H1 (cell line): ENCODE results near the gene TSKU. TPM values are rescaled to one million over a fixed set of nuclear protein-coding genes. Genes with fewer than 3 reads are reported as not detected.

Experiments used
- CTCF ChIA-PET: fragments of 300-600 bp; sonication (Branson Sonifier 250); formaldehyde crosslinking; loops from one replicate; lab custom pipeline; 2021; ENCODE audit not compliant: partially characterized antibody; lab: Charles Lee
- POLR2A ChIA-PET: fragments of 300-600 bp; sonication (Branson Sonifier 250); formaldehyde crosslinking; loops from one replicate; lab custom pipeline; 2021; ENCODE audit warnings: inconsistent platforms; ENCODE audit not compliant: partially characterized antibody; lab: Charles Lee
- DNase-seq, 2 experiments: peaks; one replicate each; pipeline versions ENCODE4 v3.0.0 to v3.0.0-alpha.2; 2010 to 2022; ENCODE audit warnings: low spot score in 2 of 2, low read depth in 1 of 2, mixed read lengths in 1 of 2
- FAIRE-seq: peaks from 2 replicates; lab custom pipeline; 2011; peaks lifted over from hg19 to GRCh38; lab: Jason Lieb, UNC
- H2AFZ ChIP-seq: 2 replicates; pipeline ENCODE4 v1.8.1; 2012; ENCODE audit warnings: low read length, inconsistent platforms
- H2AK5ac ChIP-seq: 2 replicates; pipeline ENCODE4 v1.6.1; 2013; ENCODE audit warnings: low read depth, low read length
- H2BK120ac ChIP-seq: replicated peaks from 2 replicates; pipeline ENCODE3; 2013; ENCODE audit warnings: low read depth, low read length, inconsistent platforms
- H2BK12ac ChIP-seq: 2 replicates; pipeline ENCODE4 v1.6.1; 2013; ENCODE audit warnings: low read depth, low read length
- H2BK15ac ChIP-seq: 2 replicates; pipeline ENCODE4 v1.6.1; 2013; ENCODE audit warnings: low read length
- H2BK20ac ChIP-seq: 2 replicates; pipeline ENCODE4 v1.6.1; 2013; ENCODE audit warnings: low read length
- H2BK5ac ChIP-seq: 2 replicates; pipeline ENCODE4 v1.6.1; 2013; ENCODE audit warnings: low read depth, low read length
- H3K14ac ChIP-seq: 2 replicates; pipeline ENCODE4 v1.6.1; 2013; ENCODE audit warnings: inconsistent platforms; ENCODE audit not compliant: insufficient read length
- H3K18ac ChIP-seq: 2 replicates; pipeline ENCODE4 v1.6.1; 2013; ENCODE audit warnings: low read length; ENCODE audit errors: extremely low read depth
- H3K23ac ChIP-seq: 2 replicates; pipeline ENCODE4 v1.6.1; 2013; ENCODE audit warnings: inconsistent platforms; ENCODE audit not compliant: insufficient read length
- H3K23me2 ChIP-seq: 2 replicates; pipeline ENCODE4 v1.6.1; 2013; ENCODE audit warnings: low read depth, low read length
- H3K27ac ChIP-seq: 2 replicates; pipeline ENCODE4 v1.6.1; 2011; ENCODE audit warnings: low read depth, low read length, inconsistent platforms
- H3K27me3 ChIP-seq, 4 experiments: replicated peaks in 1 of 4; 1 replicate in 1 of 4; 2 replicates in 3 of 4; pipeline versions ENCODE4 v1.6.1 to v1.8.1; 2011 to 2013; ENCODE audit warnings: low read length in 3 of 4, mild to moderate bottlenecking in 3 of 4, inconsistent platforms in 2 of 4, mixed read lengths in 2 of 4, moderate library complexity in 1 of 4; ENCODE audit not compliant: control insufficient read depth in 3 of 4, insufficient read depth in 3 of 4; ENCODE audit errors: extremely low read depth in 1 of 4
- H3K36me3 ChIP-seq, 4 experiments: 2 replicates each; pipeline versions ENCODE4 v1.6.1 to v1.8.1; 2011 to 2013; ENCODE audit warnings: mild to moderate bottlenecking in 4 of 4, low read length in 3 of 4, moderate library complexity in 2 of 4, control low read depth in 1 of 4, inconsistent platforms in 1 of 4; ENCODE audit not compliant: insufficient read depth in 4 of 4, control insufficient read depth in 2 of 4
- H3K4ac ChIP-seq: replicated peaks from 2 replicates; pipeline ENCODE3; 2013; ENCODE audit warnings: low read length, low read depth, mixed read lengths, inconsistent platforms; ENCODE audit not compliant: insufficient read length
- H3K4me1 ChIP-seq, 4 experiments: replicated peaks in 1 of 4; 1 replicate in 1 of 4; 2 replicates in 3 of 4; pipeline versions ENCODE4 v1.6.1 to v1.8.1; 2011 to 2013; ENCODE audit warnings: low read length in 3 of 4, inconsistent platforms in 2 of 4, mixed read lengths in 1 of 4; ENCODE audit not compliant: insufficient read depth in 4 of 4, control insufficient read depth in 3 of 4
- H3K4me2 ChIP-seq, 2 experiments: 2 replicates each; pipeline versions ENCODE4 v1.6.1 to v1.8.1; 2011 to 2013; ENCODE audit warnings: low read depth in 2 of 2, low read length in 2 of 2, control low read depth in 1 of 2, inconsistent platforms in 1 of 2, mild to moderate bottlenecking in 1 of 2; ENCODE audit not compliant: insufficient read depth in 1 of 2
- H3K4me3 ChIP-seq, 4 experiments: fragments of 200-600, 300-600 bp in 1 of 4; sonication (generic), shearing (Covaris generic), sonication (Bioruptor Twin) in 1 of 4; 2 replicates each; pipeline versions ENCODE4 v1.5.1 to v1.8.1; 2011 to 2016; ENCODE audit warnings: low read length in 4 of 4, low read depth in 3 of 4, control low read depth in 2 of 4, inconsistent platforms in 2 of 4, mild to moderate bottlenecking in 2 of 4, mixed read lengths in 1 of 4, moderate library complexity in 1 of 4; ENCODE audit not compliant: insufficient read depth in 2 of 4; ENCODE audit errors: extremely low read depth in 1 of 4
- H3K56ac ChIP-seq: replicated peaks from 2 replicates; pipeline ENCODE3; 2013; ENCODE audit warnings: low read depth, mild to moderate bottlenecking, mixed read lengths, low read length, inconsistent platforms; ENCODE audit not compliant: insufficient read length
- H3K79me1 ChIP-seq: 2 replicates; pipeline ENCODE4 v1.6.1; 2013; ENCODE audit warnings: low read depth, low read length, control low read depth
- H3K79me2 ChIP-seq, 2 experiments: 2 replicates each; pipeline versions ENCODE4 v1.6.1 to v1.8.1; 2012 to 2013; ENCODE audit warnings: low read length in 2 of 2, mild to moderate bottlenecking in 2 of 2, inconsistent platforms in 1 of 2; ENCODE audit not compliant: insufficient read depth in 2 of 2, control insufficient read depth in 1 of 2
- H3K9ac ChIP-seq, 4 experiments: replicated peaks in 1 of 4; 1 replicate in 1 of 4; 2 replicates in 3 of 4; pipeline versions ENCODE4 v1.6.1 to v1.8.1; 2011 to 2013; ENCODE audit warnings: low read depth in 3 of 4, low read length in 3 of 4, control low read depth in 2 of 4, mild to moderate bottlenecking in 2 of 4, moderate library complexity in 2 of 4, inconsistent platforms in 1 of 4; ENCODE audit errors: extremely low read depth in 1 of 4
- H3K9me3 ChIP-seq, 2 experiments: 2 replicates each; pipeline versions ENCODE4 v1.6.1 to v1.8.1; 2012 to 2013; ENCODE audit warnings: mild to moderate bottlenecking in 2 of 2, moderate library complexity in 2 of 2, control low read depth in 1 of 2, inconsistent platforms in 1 of 2, low read depth in 1 of 2, low read length in 1 of 2, mixed read lengths in 1 of 2; ENCODE audit not compliant: insufficient read depth in 2 of 2
- H4K20me1 ChIP-seq, 2 experiments: replicated peaks in 1 of 2; 2 replicates each; pipeline versions ENCODE3 to v1.8.1; 2011 to 2013; ENCODE audit warnings: inconsistent platforms in 2 of 2, low read length in 2 of 2, mild to moderate bottlenecking in 1 of 2; ENCODE audit not compliant: insufficient read depth in 2 of 2, control insufficient read depth in 1 of 2
- H4K5ac ChIP-seq: 2 replicates; pipeline ENCODE4 v1.6.1; 2013; ENCODE audit warnings: low read length, low read depth, mixed read lengths, inconsistent platforms; ENCODE audit not compliant: insufficient read length
- H4K8ac ChIP-seq: 2 replicates; pipeline ENCODE4 v1.8.0; 2013; ENCODE audit warnings: mild to moderate bottlenecking, moderate library complexity, low read length, inconsistent platforms; ENCODE audit not compliant: insufficient read depth; ENCODE audit errors: extremely low read depth
- H4K91ac ChIP-seq: replicated peaks from 2 replicates; pipeline ENCODE3; 2013; ENCODE audit warnings: low read length, mixed read lengths, inconsistent platforms; ENCODE audit not compliant: insufficient read length
- EP300 ChIP-seq, 2 experiments: IDR thresholded peaks; 1 replicate in 1 of 2; 2 replicates in 1 of 2; pipeline ENCODE4 v1.6.1; 2011 to 2012; ENCODE audit warnings: low read depth in 2 of 2, low read length in 2 of 2, mild to moderate bottlenecking in 2 of 2, borderline replicate concordance in 1 of 2, inconsistent platforms in 1 of 2, moderate library complexity in 1 of 2
- MAFK ChIP-seq: IDR thresholded peaks from 2 replicates; pipeline ENCODE4 v1.6.1; 2012; ENCODE audit warnings: low read depth, mild to moderate bottlenecking, improper control_type of control experiment, low read length
- NANOG ChIP-seq: IDR thresholded peaks from 2 replicates; pipeline ENCODE4 v1.6.1; 2011; ENCODE audit warnings: low read length, low read depth, mild to moderate bottlenecking, inconsistent platforms; ENCODE audit not compliant: insufficient read depth, poor library complexity, severe bottlenecking
- NRF1 ChIP-seq: IDR thresholded peaks from 2 replicates; pipeline ENCODE4 v1.6.1; 2011; ENCODE audit warnings: mild to moderate bottlenecking, low read depth, low read length, improper control_type of control experiment
- SUZ12 ChIP-seq: fragments of 200-600 bp; sonication (generic); IDR thresholded peaks from 2 replicates; pipeline ENCODE4 v1.6.1; 2012; ENCODE audit warnings: mild to moderate bottlenecking, inconsistent platforms, low read length, moderate library complexity, mixed read lengths
- TAF7 ChIP-seq: optimal IDR thresholded peaks from 2 replicates; pipeline ENCODE3; 2011; ENCODE audit warnings: low read depth, mild to moderate bottlenecking, inconsistent platforms, low read length, moderate library complexity, borderline replicate concordance
- TCF12 ChIP-seq: IDR thresholded peaks from 2 replicates; pipeline ENCODE4 v1.6.1; 2011; ENCODE audit warnings: low read depth, mild to moderate bottlenecking, low read length
- TEAD4 ChIP-seq: IDR thresholded peaks from 2 replicates; pipeline ENCODE4 v1.6.1; 2012; ENCODE audit warnings: low read depth, low read length, inconsistent platforms, mixed read lengths
- YY1 ChIP-seq: IDR thresholded peaks from 2 replicates; pipeline ENCODE4 v1.6.1; 2011; ENCODE audit warnings: low read depth, mild to moderate bottlenecking, low read length
- WGBS, 2 experiments: shearing (Covaris generic) in 1 of 2; methylation state at CpG; one replicate each; pipeline versions ENCODE4 v1.1.6 to v1.1.7; 2013 to 2015; ENCODE audit warnings: low lambda C conversion rate in 2 of 2, mixed read lengths in 2 of 2, inconsistent platforms in 1 of 2, low coverage in 1 of 2, missing lambda C conversion rate in 1 of 2; ENCODE audit not compliant: insufficient replicate concordance in 2 of 2, insufficient coverage in 1 of 2, insufficient read length in 1 of 2; ENCODE audit errors: extremely low coverage in 1 of 2, missing lambda C conversion rate in 1 of 2; 5-methylcytosine and 5-hydroxymethylcytosine counted together
- polyA plus RNA-seq, 7 experiments: library from polyadenylated mRNA; depleted of rRNA in 3 of 7; stranded (reverse) in 5 of 7; unstranded in 2 of 7; fragments of >200 nt in 5 of 7; fragments of 200-250 nt in 2 of 7; gene quantifications; 1 replicate in 5 of 7; 2 replicates in 1 of 7; 4 replicates in 1 of 7; pipeline versions ENCODE4 v1.2.1 to v1.2.3, GENCODE V29; 2011 to 2013; ENCODE audit warnings: missing spikeins in 2 of 7, mixed read lengths in 2 of 7
- total RNA-seq: library from RNA; stranded (reverse); fragmentation: NEBNext Ultra II Directional; extraction: Animal tissue kit (Norgen Biotek cat#: 25700); gene quantifications from 2 replicates; pipeline ENCODE4 v1.2.1, GENCODE V29; 2021
- TF ChIP-seq, protein P1 (sequence below): IDR thresholded peaks from 2 replicates; pipeline ENCODE4 v1.6.1; 2012; ENCODE audit warnings: inconsistent platforms

The TSKU gene
- total and polyA plus RNA-seq, 2 of the 8 experiments (the other 6 are each of a cell fraction or from before 2014, with no cell fraction given) = 22.8 to 28.4 TPM

DNA sequence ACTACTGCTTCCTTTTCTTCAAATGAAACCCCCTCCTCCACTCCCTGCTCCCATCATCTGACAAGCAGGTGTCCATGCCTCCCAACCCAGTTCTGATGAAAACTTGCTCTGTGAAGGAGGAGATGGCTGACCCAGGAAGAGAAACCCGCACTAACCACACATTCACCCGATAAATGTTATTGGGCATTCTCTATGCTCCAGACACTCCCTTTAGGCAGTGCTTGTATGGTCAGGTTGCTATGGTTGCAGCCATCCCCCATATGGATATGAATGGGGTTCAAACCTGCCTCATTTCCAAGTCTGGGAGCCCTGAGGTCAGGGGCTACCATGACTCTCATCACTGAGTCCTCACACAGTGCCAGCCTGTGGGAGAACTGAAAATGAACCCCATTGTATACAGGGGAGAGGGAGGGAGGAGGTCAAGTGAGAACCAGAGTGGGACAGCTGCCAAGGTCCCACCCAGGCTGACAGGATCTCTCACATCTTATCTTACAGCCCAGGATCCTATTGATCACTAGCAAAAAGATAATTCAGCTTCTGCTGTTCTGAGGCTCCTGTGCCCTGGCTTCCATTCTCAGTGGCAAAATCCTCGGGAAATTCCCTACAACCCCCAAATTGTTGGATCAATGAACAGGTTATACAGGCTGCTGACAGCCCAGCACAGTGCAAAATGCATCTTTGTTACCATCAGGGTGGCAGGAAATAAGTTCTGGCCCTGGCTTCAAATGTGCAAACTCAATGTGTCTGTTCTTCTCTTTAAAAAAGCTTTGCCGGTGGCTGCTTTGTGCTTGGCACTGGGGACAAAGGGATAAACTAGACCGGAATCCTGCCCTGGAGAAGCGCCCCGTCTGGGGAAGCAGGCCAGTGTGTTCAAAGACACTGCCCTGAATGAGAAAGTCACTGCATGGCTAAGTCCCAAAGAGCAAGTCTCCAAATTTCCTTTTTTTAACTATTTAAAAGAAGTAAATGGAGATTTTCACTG is 54.8 kb downstream of the TSKU start:
- no peak overlapping the region for H4K5ac ChIP-seq
- no peak overlapping the region; the same call in 1 of the 2 replicates for H2BK12ac ChIP-seq
- H3K79me1 ChIP-seq = no peaks in the 10 kb centered on the region
- DNase-seq (no peak), FAIRE-seq (no peak)
- no peaks in the 10 kb centered on the region for H3K27me3 ChIP-seq
- 85% methylated on average over 7 of the region's 7 CpGs; no CpG with 5 or more reads in 1 of the 2 experiments for WGBS, 2 experiments
- H3K56ac ChIP-seq = no peak overlapping the region
- H3K4me3 ChIP-seq = no peak overlapping the region
- no peak overlapping the region for H3K27ac ChIP-seq
- POLR2A ChIA-PET = interaction anchor here (1.3 kb wide), 1 partner anchor 32 kb away, joined by 3 read pairs; no protein-coding TSS in a partner anchor
- H3K36me3 ChIP-seq = no peaks in the 10 kb centered on the region
- H2BK120ac ChIP-seq = no peak overlapping the region
- H3K79me2 ChIP-seq = no peaks in the 10 kb centered on the region
- no peak overlapping the region for H3K4ac ChIP-seq
- H4K91ac ChIP-seq = no peak overlapping the region
- H2BK20ac ChIP-seq = no peak overlapping the region
- H2BK5ac ChIP-seq = no peak overlapping the region
- H3K23ac ChIP-seq = no peak overlapping the region
- no peak overlapping the region for H3K18ac ChIP-seq
- no peak overlapping the region for H3K4me2 ChIP-seq
- H2AFZ ChIP-seq = no peak overlapping the region
- CTCF ChIA-PET = interaction anchor here (0.7 to 2.3 kb wide), 19 partner anchors 8 to 201 kb away, joined by 3 to 17 read pairs (median 5); no protein-coding TSS in a partner anchor
- peak overlapping the region; percentile 2; the same call in 1 of the 2 replicates for H2BK15ac ChIP-seq
- H4K8ac ChIP-seq = no peak overlapping the region
- H3K9me3 ChIP-seq = no peaks in the 10 kb centered on the region
- H3K14ac ChIP-seq = no peak overlapping the region
- peaks cover 0 to 4% (median 0%) of the 10 kb centered on the region in 4 experiments; a peak in 1 of 7 replicates for H3K4me1 ChIP-seq
- no peak overlapping the region for H2AK5ac ChIP-seq
- H3K9ac ChIP-seq = no peak overlapping the region
- H3K23me2 ChIP-seq = no peaks in the 10 kb centered on the region
- no peaks in the 10 kb centered on the region for H4K20me1 ChIP-seq
- TF ChIP-seq TCF12 (no peak), NRF1 (no peak), MAFK (no peak), YY1 (no peak), TAF7 (no peak), NANOG (no peak), EP300 (IDR thresholded peaks at IDR 0.05; ENCODE audit: borderline replicate concordance in 1 of 2, low read depth in 2 of 2, low read length in 2 of 2) (no peak), SUZ12 (no peak), TEAD4 (no peak)
- TF ChIP-seq, protein P1, sequence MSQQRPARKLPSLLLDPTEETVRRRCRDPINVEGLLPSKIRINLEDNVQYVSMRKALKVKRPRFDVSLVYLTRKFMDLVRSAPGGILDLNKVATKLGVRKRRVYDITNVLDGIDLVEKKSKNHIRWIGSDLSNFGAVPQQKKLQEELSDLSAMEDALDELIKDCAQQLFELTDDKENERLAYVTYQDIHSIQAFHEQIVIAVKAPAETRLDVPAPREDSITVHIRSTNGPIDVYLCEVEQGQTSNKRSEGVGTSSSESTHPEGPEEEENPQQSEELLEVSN = no peak
